ENCODE measurements around the gene MYO3B.

DNA sequence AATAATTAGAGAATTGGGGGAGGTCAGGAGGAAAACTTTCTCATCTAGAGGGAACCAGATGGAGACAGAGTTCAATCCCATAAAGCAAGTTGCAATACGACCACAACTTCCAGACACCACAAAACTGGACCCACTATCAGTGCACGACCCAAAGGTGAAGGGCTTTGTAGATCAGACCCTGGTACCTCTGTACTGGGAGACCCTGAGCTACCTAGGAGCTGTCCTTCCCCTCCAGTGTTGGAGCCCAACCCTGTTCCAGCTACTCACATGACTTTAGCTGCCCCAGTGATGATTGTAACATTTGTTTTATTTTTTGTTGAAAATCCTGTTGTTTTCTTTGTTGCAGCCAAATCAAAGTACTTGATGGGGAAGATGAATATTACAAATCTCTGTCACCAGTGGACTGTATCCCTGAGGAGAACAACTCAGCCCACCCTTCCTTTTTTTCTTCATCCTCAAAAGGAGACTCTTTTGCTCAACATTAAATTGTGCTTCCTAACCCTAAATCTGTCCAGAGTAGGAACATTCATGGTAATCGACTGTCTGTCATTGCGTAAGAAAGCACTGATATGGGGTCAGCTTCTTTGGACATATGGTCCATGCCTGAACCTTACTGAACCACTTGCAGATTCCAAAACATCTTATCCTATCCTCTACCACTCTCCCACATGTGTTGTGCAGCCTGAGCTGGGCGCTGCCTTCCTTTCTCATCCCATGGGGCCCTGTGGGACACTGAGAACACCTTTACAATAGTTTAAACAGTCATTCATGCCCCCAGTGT is 474.9 kb downstream of the MYO3B start:
- TF ChIP-seq EZH2phosphoT487 (IDR thresholded peaks at IDR 0.05) (no peak), EZH2 (IDR thresholded peaks at IDR 0.05) (no peak)
- TF ChIP-seq, protein P1, sequence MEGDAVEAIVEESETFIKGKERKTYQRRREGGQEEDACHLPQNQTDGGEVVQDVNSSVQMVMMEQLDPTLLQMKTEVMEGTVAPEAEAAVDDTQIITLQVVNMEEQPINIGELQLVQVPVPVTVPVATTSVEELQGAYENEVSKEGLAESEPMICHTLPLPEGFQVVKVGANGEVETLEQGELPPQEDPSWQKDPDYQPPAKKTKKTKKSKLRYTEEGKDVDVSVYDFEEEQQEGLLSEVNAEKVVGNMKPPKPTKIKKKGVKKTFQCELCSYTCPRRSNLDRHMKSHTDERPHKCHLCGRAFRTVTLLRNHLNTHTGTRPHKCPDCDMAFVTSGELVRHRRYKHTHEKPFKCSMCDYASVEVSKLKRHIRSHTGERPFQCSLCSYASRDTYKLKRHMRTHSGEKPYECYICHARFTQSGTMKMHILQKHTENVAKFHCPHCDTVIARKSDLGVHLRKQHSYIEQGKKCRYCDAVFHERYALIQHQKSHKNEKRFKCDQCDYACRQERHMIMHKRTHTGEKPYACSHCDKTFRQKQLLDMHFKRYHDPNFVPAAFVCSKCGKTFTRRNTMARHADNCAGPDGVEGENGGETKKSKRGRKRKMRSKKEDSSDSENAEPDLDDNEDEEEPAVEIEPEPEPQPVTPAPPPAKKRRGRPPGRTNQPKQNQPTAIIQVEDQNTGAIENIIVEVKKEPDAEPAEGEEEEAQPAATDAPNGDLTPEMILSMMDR (IDR thresholded peaks at IDR 0.05): no peak
